HCT116 (cell line): ENCODE measurements around the gene SH3YL1. TPM values are rescaled to one million over a fixed set of nuclear protein-coding genes. Genes with fewer than 3 reads are reported as not detected.

Source experiments
- ATAC-seq: fragments of 200-7000 bp; cut with Tn5 transposase; 2 replicates; pipeline ENCODE4 v1.9.1; 2020; ENCODE audit warnings: mild to moderate bottlenecking, moderate library complexity
- BruUV-seq: library from RNA; stranded (reverse); fragments of 400-500 nt; replicated peaks from 2 replicates; lab custom pipeline; 2021; lab: Mats Ljungman, UMichigan
- CTCF ChIA-PET: fragments of 300-600 bp; sonication (Branson Sonifier 250); formaldehyde crosslinking; loops from one replicate; lab custom pipeline; 2021; ENCODE audit warnings: antibody characterized with exemption; lab: Charles Lee
- POLR2A ChIA-PET: fragments of 300-600, 350-600 bp; sonication (Branson Sonifier 250); formaldehyde crosslinking; loops from one replicate; lab custom pipeline; 2021; ENCODE audit warnings: antibody characterized with exemption; lab: Charles Lee
- RAD21 ChIA-PET, 2 experiments: fragments of 300-600 bp; sonication (Branson Sonifier 250); formaldehyde crosslinking; loops; one replicate each; lab custom pipeline; 2023; ENCODE audit warnings: low total read pairs in 2 of 2; ENCODE audit not compliant: uncharacterized antibody in 2 of 2, unreplicated experiment in 2 of 2, low non-redundant PET in 1 of 2; lab: Charles Lee
- DNase-seq: peaks from one replicate; pipeline ENCODE4 v3.0.0-alpha.2; 2010; ENCODE audit warnings: low read depth, low spot score
- H2AFZ ChIP-seq: fragments of 200-600 bp; shearing (Covaris generic), sonication (generic); 2 replicates; pipeline ENCODE4 v1.6.1; 2017; ENCODE audit warnings: low read depth, mixed run types, mixed read lengths, antibody characterized with exemption, low read length; ENCODE audit not compliant: poor library complexity, severe bottlenecking
- H3K27ac ChIP-seq: 2 replicates; pipeline ENCODE4 v1.5.1; 2012; ENCODE audit warnings: low read depth, low read length
- H3K27me3 ChIP-seq: fragments of 200-600 bp; sonication (generic); 2 replicates; pipeline ENCODE4 v1.6.1; 2016; ENCODE audit warnings: mixed run types, low read length, mixed read lengths; ENCODE audit not compliant: insufficient read depth
- H3K36me3 ChIP-seq, 2 experiments: fragments of 200-500 bp in 1 of 2; fragments of 200-600 bp in 1 of 2; sonication (Bioruptor generic) in 1 of 2; sonication (generic) in 1 of 2; 2 replicates each; pipeline versions ENCODE4 v1.5.1 to v1.6.1; 2014 to 2016; ENCODE audit warnings: low read length in 2 of 2, inconsistent platforms in 1 of 2, mixed read lengths in 1 of 2, mixed run types in 1 of 2; ENCODE audit not compliant: insufficient read depth in 2 of 2, control insufficient read depth in 1 of 2
- H3K4me1 ChIP-seq, 2 experiments: fragments of 200-600 bp in 1 of 2; sonication (generic) in 1 of 2; 2 replicates each; pipeline versions ENCODE4 v1.5.1 to v1.6.1; 2012 to 2017; ENCODE audit warnings: low read length in 2 of 2, inconsistent platforms in 1 of 2, mild to moderate bottlenecking in 1 of 2, mixed read lengths in 1 of 2, mixed run types in 1 of 2, moderate library complexity in 1 of 2; ENCODE audit not compliant: insufficient read depth in 2 of 2, control insufficient read depth in 1 of 2
- H3K4me2 ChIP-seq: fragments of 200-600 bp; sonication (generic); 2 replicates; pipeline ENCODE4 v1.6.1; 2017; ENCODE audit warnings: mixed run types, low read length, mixed read lengths
- H3K4me3 ChIP-seq, 2 experiments: fragments of 200-600 bp in 1 of 2; sonication (generic) in 1 of 2; replicated peaks in 1 of 2; 2 replicates each; pipeline ENCODE4 v1.5.1; 2011 to 2016; ENCODE audit warnings: low read length in 2 of 2, control low read depth in 1 of 2, low read depth in 1 of 2, mild to moderate bottlenecking in 1 of 2, mixed read lengths in 1 of 2, mixed run types in 1 of 2
- H3K79me2 ChIP-seq: fragments of 200-600 bp; sonication (generic); 2 replicates; pipeline ENCODE4 v1.6.1; 2017; ENCODE audit warnings: mild to moderate bottlenecking, mixed run types, low read length, moderate library complexity, mixed read lengths; ENCODE audit not compliant: insufficient read depth
- H3K9ac ChIP-seq: fragments of 200-600 bp; sonication (generic); 2 replicates; pipeline ENCODE4 v1.6.1; 2016; ENCODE audit warnings: low read length, mixed read lengths
- H3K9me2 ChIP-seq: fragments of 200-600 bp; sonication (generic), shearing (Covaris generic); 2 replicates; pipeline ENCODE4 v1.6.1; 2017; ENCODE audit warnings: mixed run types, mild to moderate bottlenecking, moderate library complexity; ENCODE audit not compliant: insufficient read depth
- H3K9me3 ChIP-seq, 2 experiments: fragments of 200-500 bp in 1 of 2; fragments of 200-600 bp in 1 of 2; sonication (Bioruptor generic) in 1 of 2; sonication (generic) in 1 of 2; 2 replicates each; pipeline ENCODE4 v1.6.1; 2014 to 2017; ENCODE audit warnings: low read length in 2 of 2, mixed read lengths in 2 of 2, inconsistent platforms in 1 of 2, low read depth in 1 of 2, mild to moderate bottlenecking in 1 of 2, mixed run types in 1 of 2, moderate library complexity in 1 of 2; ENCODE audit not compliant: control insufficient read depth in 1 of 2, insufficient read depth in 1 of 2
- H4K20me1 ChIP-seq: fragments of 200-600 bp; sonication (generic), shearing (Covaris generic); 2 replicates; pipeline ENCODE4 v1.6.1; 2017; ENCODE audit warnings: mixed run types, mild to moderate bottlenecking, moderate library complexity; ENCODE audit not compliant: insufficient read depth
- CBX3 ChIP-seq: IDR thresholded peaks from 2 replicates; pipeline ENCODE4 v1.6.1; 2012; ENCODE audit warnings: low read depth
- RAD21 ChIP-seq: IDR thresholded peaks from 2 replicates; pipeline ENCODE4 v1.6.1; 2012; ENCODE audit warnings: low read depth, mild to moderate bottlenecking
- REST ChIP-seq: IDR thresholded peaks from 2 replicates; pipeline ENCODE4 v1.6.1; 2012; ENCODE audit warnings: low read depth
- ZFX ChIP-seq: fragments of 450-650 bp; IDR thresholded peaks from 2 replicates; pipeline ENCODE4 v1.6.1; 2017
- ZNF274 ChIP-seq: fragments of 200-500 bp; sonication (Bioruptor generic); IDR thresholded peaks from 2 replicates; pipeline ENCODE4 v1.6.1; 2014; ENCODE audit warnings: mild to moderate bottlenecking, low read depth, low read length, inconsistent platforms
- intact Hi-C: fragments of 100-400 bp; cut with micrococcal nuclease; formaldehyde crosslinking; loops from 2 replicates; pipeline ENCODE4 v1.10.0; 2022
- total RNA-seq: library from RNA; stranded (reverse); gene quantifications from one replicate; pipeline ENCODE4 v1.2.1, GENCODE V29; 2021; ENCODE audit not compliant: unreplicated experiment
- TF ChIP-seq, protein P1 (sequence below): IDR thresholded peaks from 2 replicates; pipeline ENCODE4 v1.6.1; 2011; ENCODE audit warnings: mild to moderate bottlenecking, low read length, moderate library complexity; ENCODE audit not compliant: insufficient replicate concordance; ENCODE audit errors: extremely low read depth

The SH3YL1 gene
- total RNA-seq, 1 experiment from 2014 or later = 32.8 TPM

DNA sequence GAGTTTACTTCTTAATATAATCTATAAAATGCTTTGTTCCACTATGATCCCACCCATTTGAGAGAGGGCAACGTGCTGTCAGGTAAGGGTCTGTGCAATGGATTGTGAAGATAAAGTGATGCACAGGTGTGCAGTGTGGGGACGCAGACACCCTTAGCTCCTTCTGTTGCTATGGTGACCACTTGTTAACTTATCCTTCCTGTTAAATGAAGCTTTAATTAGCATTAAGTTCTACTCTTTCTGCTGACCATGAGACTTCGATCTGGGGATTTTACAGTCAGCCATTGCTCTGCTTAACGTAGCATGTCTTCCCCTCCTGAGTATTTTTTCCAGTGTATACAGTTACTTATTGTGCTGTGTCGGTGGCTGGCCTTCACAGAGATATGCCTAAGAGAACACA is 47.2 kb upstream of the SH3YL1 start:
- no peak overlapping the region for H3K27ac ChIP-seq
- no peak for TF ChIP-seq RAD21
- no peak for TF ChIP-seq CBX3
- TF ChIP-seq REST = no peak
- no peak for TF ChIP-seq ZFX
- TF ChIP-seq ZNF274 = no peak
- TF ChIP-seq, protein P1, sequence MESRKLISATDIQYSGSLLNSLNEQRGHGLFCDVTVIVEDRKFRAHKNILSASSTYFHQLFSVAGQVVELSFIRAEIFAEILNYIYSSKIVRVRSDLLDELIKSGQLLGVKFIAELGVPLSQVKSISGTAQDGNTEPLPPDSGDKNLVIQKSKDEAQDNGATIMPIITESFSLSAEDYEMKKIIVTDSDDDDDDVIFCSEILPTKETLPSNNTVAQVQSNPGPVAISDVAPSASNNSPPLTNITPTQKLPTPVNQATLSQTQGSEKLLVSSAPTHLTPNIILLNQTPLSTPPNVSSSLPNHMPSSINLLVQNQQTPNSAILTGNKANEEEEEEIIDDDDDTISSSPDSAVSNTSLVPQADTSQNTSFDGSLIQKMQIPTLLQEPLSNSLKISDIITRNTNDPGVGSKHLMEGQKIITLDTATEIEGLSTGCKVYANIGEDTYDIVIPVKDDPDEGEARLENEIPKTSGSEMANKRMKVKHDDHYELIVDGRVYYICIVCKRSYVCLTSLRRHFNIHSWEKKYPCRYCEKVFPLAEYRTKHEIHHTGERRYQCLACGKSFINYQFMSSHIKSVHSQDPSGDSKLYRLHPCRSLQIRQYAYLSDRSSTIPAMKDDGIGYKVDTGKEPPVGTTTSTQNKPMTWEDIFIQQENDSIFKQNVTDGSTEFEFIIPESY = no peak
- TF ChIP-seq, all 23 proteins: peak for 0
- no peaks in the 10 kb centered on the region for H3K36me3 ChIP-seq
- no peaks in the 10 kb centered on the region for H3K27me3 ChIP-seq
- no peaks in the 10 kb centered on the region for H4K20me1 ChIP-seq
- BruUV-seq = no TSS peak
- CTCF ChIA-PET = no interaction called here
- POLR2A ChIA-PET = no interaction called here
- ATAC-seq (no peak), DNase-seq (no peak)
- no peaks in the 10 kb centered on the region for H3K4me1 ChIP-seq
- no peaks in the 10 kb centered on the region for H3K79me2 ChIP-seq
- no peak overlapping the region for H2AFZ ChIP-seq
- no peaks in the 10 kb centered on the region for H3K9me3 ChIP-seq
- no peaks in the 10 kb centered on the region for H3K9me2 ChIP-seq
- H3K4me3 ChIP-seq = no peak overlapping the region
- intact Hi-C loops = no loop called here
- RAD21 ChIA-PET = no interaction called here
- no peak overlapping the region for H3K9ac ChIP-seq
- H3K4me2 ChIP-seq = no peak overlapping the region
